Liver (tissue), 9 donors: Measurements from ENCODE around the gene EIF2B2. TPM values are rescaled to one million over a fixed set of nuclear protein-coding genes. Genes with fewer than 3 reads are reported as not detected.

Experiments
- DNase-seq: peaks from one replicate; pipeline ENCODE4 v3.0.0-alpha.2; 2017; ENCODE audit warnings: low spot score
- H3K27ac ChIP-seq, 2 donors: one replicate each; pipeline ENCODE4 v1.7.0; 2013; ENCODE audit warnings: inconsistent platforms in 2 of 2, low read length in 2 of 2, control low read depth in 1 of 2, low read depth in 1 of 2, mild to moderate bottlenecking in 1 of 2
- H3K27me3 ChIP-seq, 4 donors: one replicate each; pipeline versions ENCODE4 v1.6.1 to v1.7.0; 2013; ENCODE audit warnings: low read length in 3 of 4, inconsistent platforms in 1 of 4, mild to moderate bottlenecking in 1 of 4, moderate library complexity in 1 of 4; ENCODE audit not compliant: control insufficient read depth in 4 of 4, insufficient read depth in 4 of 4
- H3K36me3 ChIP-seq, 4 donors: one replicate each; pipeline versions ENCODE4 v1.6.1 to v1.7.0; 2013; ENCODE audit warnings: low read length in 3 of 4, mild to moderate bottlenecking in 3 of 4, low read depth in 1 of 4, moderate library complexity in 1 of 4; ENCODE audit not compliant: control insufficient read depth in 4 of 4, insufficient read depth in 3 of 4
- H3K4me1 ChIP-seq, 4 donors: one replicate each; pipeline versions ENCODE4 v1.6.1 to v1.7.0; 2013; ENCODE audit warnings: low read length in 3 of 4, mild to moderate bottlenecking in 3 of 4, moderate library complexity in 1 of 4; ENCODE audit not compliant: control insufficient read depth in 4 of 4, insufficient read depth in 4 of 4
- H3K4me3 ChIP-seq, 3 donors: one replicate each; pipeline versions ENCODE4 v1.6.1 to v1.7.0; 2013; ENCODE audit warnings: low read length in 3 of 3, control low read depth in 1 of 3, low read depth in 1 of 3, mild to moderate bottlenecking in 1 of 3
- H3K9ac ChIP-seq, 2 donors: one replicate each; pipeline ENCODE4 v1.7.0; 2013; ENCODE audit warnings: low read length in 2 of 2, mild to moderate bottlenecking in 2 of 2, moderate library complexity in 2 of 2, control low read depth in 1 of 2, low read depth in 1 of 2
- H3K9me3 ChIP-seq, 4 donors: one replicate each; pipeline versions ENCODE4 v1.6.1 to v1.7.0; 2013; ENCODE audit warnings: low read length in 3 of 4; ENCODE audit not compliant: control insufficient read depth in 4 of 4
- EGR1 ChIP-seq, 2 donors: IDR thresholded peaks; 2 replicates each; pipeline ENCODE4 v1.6.1; 2016 to 2018; ENCODE audit warnings: antibody characterized with exemption in 2 of 2, low read depth in 2 of 2
- FOXA2 ChIP-seq: IDR thresholded peaks from 2 replicates; pipeline ENCODE4 v1.6.1; 2016; ENCODE audit warnings: antibody characterized with exemption
- GABPA ChIP-seq, 2 donors: IDR thresholded peaks in 1 of 2; conservative IDR thresholded peaks in 1 of 2; 2 replicates each; pipeline ENCODE4 v1.6.1; 2016; ENCODE audit warnings: antibody characterized with exemption in 2 of 2, mild to moderate bottlenecking in 1 of 2, moderate library complexity in 1 of 2
- HNF4G ChIP-seq: IDR thresholded peaks from 2 replicates; pipeline ENCODE4 v1.6.1; 2016; ENCODE audit warnings: antibody characterized with exemption
- JUND ChIP-seq, 2 donors: IDR thresholded peaks; 2 replicates each; pipeline ENCODE4 v1.6.1; 2016; ENCODE audit warnings: antibody characterized with exemption in 2 of 2
- NR2F2 ChIP-seq: IDR thresholded peaks from 2 replicates; pipeline ENCODE4 v1.6.1; 2016; ENCODE audit warnings: antibody characterized with exemption
- RAD21 ChIP-seq, 2 donors: IDR thresholded peaks; 2 replicates each; pipeline ENCODE4 v1.6.1; 2016; ENCODE audit warnings: antibody characterized with exemption in 2 of 2, mild to moderate bottlenecking in 2 of 2
- RXRA ChIP-seq, 2 donors: IDR thresholded peaks; 2 replicates each; pipeline ENCODE4 v1.6.1; 2017 to 2018; ENCODE audit warnings: antibody characterized with exemption in 2 of 2, mild to moderate bottlenecking in 1 of 2
- SP1 ChIP-seq: IDR thresholded peaks from 2 replicates; pipeline ENCODE4 v1.6.1; 2018; ENCODE audit warnings: antibody characterized with exemption, mild to moderate bottlenecking
- YY1 ChIP-seq: IDR thresholded peaks from 2 replicates; pipeline ENCODE4 v1.6.1; 2016; ENCODE audit warnings: antibody characterized with exemption, mild to moderate bottlenecking
- WGBS: extraction: QIAGEN DNeasy Blood & Tissue Kit; methylation state at CpG from one replicate; pipeline ENCODE4 v1.1.7; 2013; 5-methylcytosine and 5-hydroxymethylcytosine counted together
- polyA plus RNA-seq, 2 donors: library from polyadenylated mRNA; stranded (reverse) in 1 of 2; unstranded in 1 of 2; fragments of 200-250 nt in 1 of 2; fragments of >200 nt in 1 of 2; fragmentation: Nextera tagmentation in 1 of 2; extraction: Ambion mirVana in 1 of 2; gene quantifications; one replicate each; pipeline versions ENCODE4 v1.2.1 to v1.2.3, GENCODE V29; 2013 to 2015
- total RNA-seq, 2 donors: library from RNA; depleted of rRNA; stranded (reverse); fragments of >200 nt; gene quantifications; one replicate each; pipeline ENCODE4 v1.2.3, GENCODE V29; 2014
- TF ChIP-seq, protein P1 (sequence below): IDR thresholded peaks from 2 replicates; pipeline ENCODE4 v1.6.1; 2016; ENCODE audit warnings: antibody characterized with exemption, mild to moderate bottlenecking
- TF ChIP-seq, protein P2 (sequence below): IDR thresholded peaks from 2 replicates; pipeline ENCODE4 v1.6.1; 2016; ENCODE audit warnings: antibody characterized with exemption
- TF ChIP-seq, protein P3 (sequence below): fragments of 150-350 bp; IDR thresholded peaks from 2 replicates; pipeline ENCODE4 v1.5.1; 2017; ENCODE audit warnings: improper control_type of control experiment, low read depth, low read length; ENCODE audit not compliant: missing input control
- donor health status: healthy.
- donor health status: healthy.
- donor health status: healthy.
- donor health status: healthy.
- donor health status: healthy.

EIF2B2 gene
- total and polyA plus RNA-seq, 4 donors: 16.2 to 23.6 (median 20.2) TPM

DNA sequence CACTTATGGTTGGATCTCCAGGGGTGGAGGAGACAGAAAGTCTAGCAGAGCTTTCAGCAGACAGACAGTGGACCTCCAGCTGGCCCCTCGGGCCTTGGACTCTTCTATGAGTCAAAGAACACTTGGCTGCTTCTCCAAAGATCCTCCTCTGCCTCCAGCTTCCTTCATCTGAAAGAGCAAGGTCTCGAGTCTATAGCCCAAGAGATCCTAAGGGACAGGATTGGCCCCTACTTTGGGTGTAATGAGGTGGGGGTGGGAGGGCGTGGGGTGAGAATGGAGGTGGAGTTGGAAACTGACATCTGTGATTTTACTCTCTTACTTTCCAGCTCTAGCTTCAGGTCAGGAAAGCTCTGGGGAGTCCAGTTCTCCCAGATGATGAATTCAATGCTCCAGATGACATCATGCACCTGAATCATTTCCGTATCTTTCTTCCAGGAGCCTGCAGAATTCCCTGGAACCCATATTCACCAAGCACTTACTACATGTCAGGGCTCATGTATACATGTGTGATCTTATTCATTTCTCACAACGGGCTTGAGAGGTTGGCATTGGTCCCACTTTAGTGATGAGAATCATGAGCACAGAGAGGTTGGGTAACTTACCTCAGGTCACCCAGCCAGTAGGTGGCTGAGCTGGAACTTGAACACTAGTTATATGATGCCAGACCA is 37.1 kb upstream of the EIF2B2 start:
- Histone ChIP-seq H3K4me3 (no peak overlapping the region), H3K9me3 (no peaks in the 10 kb centered on the region), H3K27me3 (no peaks in the 10 kb centered on the region), H3K4me1 (no peaks in the 10 kb centered on the region), H3K9ac (no peak overlapping the region), H3K36me3 (no peaks in the 10 kb centered on the region), H3K27ac (no peak overlapping the region)
- WGBS: 86% methylated on average over 5 of the region's 5 CpGs
- no peak for TF ChIP-seq YY1
- TF ChIP-seq, protein P1, sequence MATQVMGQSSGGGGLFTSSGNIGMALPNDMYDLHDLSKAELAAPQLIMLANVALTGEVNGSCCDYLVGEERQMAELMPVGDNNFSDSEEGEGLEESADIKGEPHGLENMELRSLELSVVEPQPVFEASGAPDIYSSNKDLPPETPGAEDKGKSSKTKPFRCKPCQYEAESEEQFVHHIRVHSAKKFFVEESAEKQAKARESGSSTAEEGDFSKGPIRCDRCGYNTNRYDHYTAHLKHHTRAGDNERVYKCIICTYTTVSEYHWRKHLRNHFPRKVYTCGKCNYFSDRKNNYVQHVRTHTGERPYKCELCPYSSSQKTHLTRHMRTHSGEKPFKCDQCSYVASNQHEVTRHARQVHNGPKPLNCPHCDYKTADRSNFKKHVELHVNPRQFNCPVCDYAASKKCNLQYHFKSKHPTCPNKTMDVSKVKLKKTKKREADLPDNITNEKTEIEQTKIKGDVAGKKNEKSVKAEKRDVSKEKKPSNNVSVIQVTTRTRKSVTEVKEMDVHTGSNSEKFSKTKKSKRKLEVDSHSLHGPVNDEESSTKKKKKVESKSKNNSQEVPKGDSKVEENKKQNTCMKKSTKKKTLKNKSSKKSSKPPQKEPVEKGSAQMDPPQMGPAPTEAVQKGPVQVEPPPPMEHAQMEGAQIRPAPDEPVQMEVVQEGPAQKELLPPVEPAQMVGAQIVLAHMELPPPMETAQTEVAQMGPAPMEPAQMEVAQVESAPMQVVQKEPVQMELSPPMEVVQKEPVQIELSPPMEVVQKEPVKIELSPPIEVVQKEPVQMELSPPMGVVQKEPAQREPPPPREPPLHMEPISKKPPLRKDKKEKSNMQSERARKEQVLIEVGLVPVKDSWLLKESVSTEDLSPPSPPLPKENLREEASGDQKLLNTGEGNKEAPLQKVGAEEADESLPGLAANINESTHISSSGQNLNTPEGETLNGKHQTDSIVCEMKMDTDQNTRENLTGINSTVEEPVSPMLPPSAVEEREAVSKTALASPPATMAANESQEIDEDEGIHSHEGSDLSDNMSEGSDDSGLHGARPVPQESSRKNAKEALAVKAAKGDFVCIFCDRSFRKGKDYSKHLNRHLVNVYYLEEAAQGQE: no peak
- no peak for TF ChIP-seq FOXA2
- no peak for TF ChIP-seq JUND (IDR thresholded peaks at IDR 0.05)
- no peak for TF ChIP-seq RAD21 (IDR thresholded peaks at IDR 0.05)
- DNase-seq: no peak

DNA sequence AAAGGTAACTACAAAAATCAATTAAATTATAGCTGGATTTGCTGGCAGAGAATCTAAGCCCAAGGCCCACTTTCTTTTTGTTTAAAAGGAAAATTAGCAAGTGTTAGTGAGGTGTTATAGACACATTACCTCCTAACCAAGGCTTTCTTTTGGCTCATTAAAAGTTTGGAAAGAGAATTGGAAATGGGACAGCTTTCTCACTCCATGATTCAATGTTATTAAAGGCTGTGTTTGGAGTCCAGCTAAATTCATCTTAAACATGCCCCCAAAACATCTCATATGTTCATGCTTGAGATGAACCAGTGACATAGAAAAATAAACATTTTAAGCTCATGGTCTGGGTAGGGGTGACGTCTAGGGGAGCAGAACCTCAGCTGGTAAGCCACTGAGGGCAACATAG is 33.9 kb upstream of the EIF2B2 start:
- Histone ChIP-seq H3K9me3 (no peaks in the 10 kb centered on the region), H3K27me3 (no peaks in the 10 kb centered on the region), H3K4me3 (no peak overlapping the region), H3K9ac (no peak overlapping the region), H3K27ac (no peak overlapping the region), H3K4me1 (no peaks in the 10 kb centered on the region), H3K36me3 (no peaks in the 10 kb centered on the region)
- no peak for DNase-seq
- TF ChIP-seq, protein P1: no peak
- TF ChIP-seq JUND (IDR thresholded peaks at IDR 0.05) (no peak), GABPA (IDR thresholded peaks at IDR 0.05 in 1 of 2, conservative IDR thresholded peaks at IDR 0.05 in 1 of 2) (no peak), NR2F2 (no peak)
- 76% methylated on average over 1 of the region's 1 CpG for WGBS

DNA sequence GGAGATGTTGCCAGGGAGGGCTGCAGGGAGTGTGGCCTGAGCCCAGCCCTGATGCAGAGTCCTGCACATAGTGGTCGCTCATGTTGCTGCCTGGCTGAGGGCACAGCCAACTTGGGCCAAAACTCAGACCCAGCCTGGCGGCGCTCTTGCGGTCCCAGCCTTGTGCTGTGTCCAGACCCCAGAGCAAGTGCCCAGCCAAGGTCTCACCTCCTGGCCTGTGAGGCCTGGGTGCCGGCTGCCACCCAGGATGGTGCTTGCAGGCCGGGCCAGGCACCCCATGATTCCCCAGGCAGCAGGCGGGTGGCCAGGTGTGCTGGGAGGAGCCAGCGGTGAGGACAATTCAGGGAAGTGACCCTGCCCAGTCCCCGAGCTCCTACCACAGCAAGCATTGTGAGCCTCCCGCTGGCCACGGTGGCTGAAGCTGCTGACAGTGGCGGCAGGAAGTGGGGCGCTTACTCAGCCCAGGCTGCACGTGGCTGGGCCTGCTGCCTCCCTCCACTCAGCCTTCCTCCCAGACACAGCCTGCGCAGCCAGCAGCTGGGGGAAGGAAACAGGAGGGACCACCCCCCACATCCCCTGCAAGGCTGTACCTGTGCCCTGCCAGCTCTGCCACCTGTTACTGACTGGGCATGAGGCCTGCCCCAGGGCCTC is 29.6 kb upstream of the EIF2B2 start:
- H3K9me3 ChIP-seq: no peaks in the 10 kb centered on the region
- TF ChIP-seq HNF4G (no peak), RXRA (IDR thresholded peaks at IDR 0.05) (no peak), SP1 (no peak), NR2F2 (no peak), EGR1 (IDR thresholded peaks at IDR 0.05; ENCODE audit: low read depth in 2 of 2) (no peak)
- TF ChIP-seq, protein P2, sequence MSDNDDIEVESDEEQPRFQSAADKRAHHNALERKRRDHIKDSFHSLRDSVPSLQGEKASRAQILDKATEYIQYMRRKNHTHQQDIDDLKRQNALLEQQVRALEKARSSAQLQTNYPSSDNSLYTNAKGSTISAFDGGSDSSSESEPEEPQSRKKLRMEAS: no peak
- TF ChIP-seq, protein P1: no peak
- TF ChIP-seq, protein P3, sequence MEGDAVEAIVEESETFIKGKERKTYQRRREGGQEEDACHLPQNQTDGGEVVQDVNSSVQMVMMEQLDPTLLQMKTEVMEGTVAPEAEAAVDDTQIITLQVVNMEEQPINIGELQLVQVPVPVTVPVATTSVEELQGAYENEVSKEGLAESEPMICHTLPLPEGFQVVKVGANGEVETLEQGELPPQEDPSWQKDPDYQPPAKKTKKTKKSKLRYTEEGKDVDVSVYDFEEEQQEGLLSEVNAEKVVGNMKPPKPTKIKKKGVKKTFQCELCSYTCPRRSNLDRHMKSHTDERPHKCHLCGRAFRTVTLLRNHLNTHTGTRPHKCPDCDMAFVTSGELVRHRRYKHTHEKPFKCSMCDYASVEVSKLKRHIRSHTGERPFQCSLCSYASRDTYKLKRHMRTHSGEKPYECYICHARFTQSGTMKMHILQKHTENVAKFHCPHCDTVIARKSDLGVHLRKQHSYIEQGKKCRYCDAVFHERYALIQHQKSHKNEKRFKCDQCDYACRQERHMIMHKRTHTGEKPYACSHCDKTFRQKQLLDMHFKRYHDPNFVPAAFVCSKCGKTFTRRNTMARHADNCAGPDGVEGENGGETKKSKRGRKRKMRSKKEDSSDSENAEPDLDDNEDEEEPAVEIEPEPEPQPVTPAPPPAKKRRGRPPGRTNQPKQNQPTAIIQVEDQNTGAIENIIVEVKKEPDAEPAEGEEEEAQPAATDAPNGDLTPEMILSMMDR: no peak

More for the DNA sequence above, 29.6 kb upstream of the EIF2B2 start:
- no peak overlapping the region for H3K4me3 ChIP-seq
- H3K27ac ChIP-seq: no peak overlapping the region
- no peak overlapping the region for H3K9ac ChIP-seq
- H3K27me3 ChIP-seq: no peaks in the 10 kb centered on the region
- peaks cover 0 to 4% (median 0%) of the 10 kb centered on the region in 4 donors for H3K4me1 ChIP-seq
- DNase-seq: no peak
- 81% methylated on average over 15 of the region's 15 CpGs for WGBS
- no peaks in the 10 kb centered on the region for H3K36me3 ChIP-seq
